NCI-H82 treated with DMSO at 0.1 percent for 48 hours (cell line): ENCODE data around the gene SERPINA12.
"Not testable (repeated sequence)": the region's sequence is repeated elsewhere in the genome, so short reads cannot be mapped to it uniquely, and the experiment has no call there.

ENCODE experiments used
- DNase-seq: peaks from one replicate; lab custom pipeline; 2025; ENCODE audit not compliant: unreplicated experiment; lab: John Stamatoyannopoulos, UW

The SERPINA12 gene

GRCh38 chr14:94538070-94538740 is 28.9 kb upstream of the SERPINA12 start:
- DNase-seq = no peak

GRCh38 chr14:94536836-94537235 is 27.6 kb upstream of the SERPINA12 start:
- no peak for DNase-seq

- DNase-seq = no peak
Measured at GRCh38 chr14:94535506-94535905, 26.2 kb upstream of the SERPINA12 start.

- no peak for DNase-seq
Measured at GRCh38 chr14:94532447-94532846, 23.2 kb upstream of the SERPINA12 start.

- no peak for DNase-seq
Measured at GRCh38 chr14:94531187-94531586, 21.9 kb upstream of the SERPINA12 start.

GRCh38 chr14:94524093-94524492 is 14.8 kb upstream of the SERPINA12 start:
- DNase-seq = no peak

- DNase-seq = no peak
Measured at GRCh38 chr14:94523265-94523664, 14.0 kb upstream of the SERPINA12 start.

- no peak for DNase-seq
Measured at GRCh38 chr14:94522115-94522724, 13.0 kb upstream of the SERPINA12 start.

- no peak for DNase-seq
Measured at GRCh38 chr14:94521375-94522114, 12.3 kb upstream of the SERPINA12 start.

- DNase-seq = no peak
Measured at GRCh38 chr14:94517641-94518257, 8.5 kb upstream of the SERPINA12 start.

GRCh38 chr14:94517248-94517640 is 8.0 kb upstream of the SERPINA12 start:
- no peak for DNase-seq

- DNase-seq = no peak
Measured at GRCh38 chr14:94515856-94516255, 6.6 kb upstream of the SERPINA12 start.

GRCh38 chr14:94515426-94515825 is 6.2 kb upstream of the SERPINA12 start:
- no peak for DNase-seq

GRCh38 chr14:94514351-94514750 is 5.1 kb upstream of the SERPINA12 start:
- DNase-seq = no peak

GRCh38 chr14:94510481-94510880 is 1.2 kb upstream of the SERPINA12 start:
- not testable (repeated sequence) for DNase-seq

GRCh38 chr14:94505641-94506040 is 3.6 kb downstream of the SERPINA12 start:
- no peak for DNase-seq

- DNase-seq = no peak
Measured at GRCh38 chr14:94505206-94505605, 4.1 kb downstream of the SERPINA12 start.

- no peak for DNase-seq
Measured at GRCh38 chr14:94501588-94502516, 7.4 kb downstream of the SERPINA12 start.

- no peak for DNase-seq
Measured at GRCh38 chr14:94500264-94500663, 9.0 kb downstream of the SERPINA12 start.

GRCh38 chr14:94499673-94500072 is 9.6 kb downstream of the SERPINA12 start:
- no peak for DNase-seq

GRCh38 chr14:94498215-94498614 is 11.1 kb downstream of the SERPINA12 start:
- no peak for DNase-seq
